ENCODE results near the gene CUL2.
"Not testable (repeated sequence)": the region's sequence is repeated elsewhere in the genome, so short reads cannot be mapped to it uniquely, and the experiment has no call there.

CUL2 gene

DNA sequence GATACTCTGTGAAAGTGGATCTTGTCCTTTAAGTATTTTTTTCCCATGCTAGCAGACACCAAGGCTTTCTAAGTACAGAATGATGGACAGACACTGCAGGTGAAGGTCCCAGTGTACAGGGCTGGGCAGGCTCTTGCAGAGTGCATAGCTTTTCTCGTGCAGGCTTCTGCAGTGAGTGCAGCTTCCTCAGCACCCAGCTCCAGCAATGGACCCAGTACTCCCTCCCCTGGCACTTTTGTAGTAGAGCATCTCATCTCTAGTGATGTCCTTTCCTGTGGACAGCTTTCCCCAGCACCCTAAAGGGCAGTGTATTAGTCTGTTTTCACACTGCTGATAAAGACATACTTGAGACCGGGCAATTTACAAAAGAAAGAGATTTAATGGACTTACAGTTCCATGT is 104.3 kb downstream of the CUL2 start:
- peak; percentile 34 for DNase-seq
- Histone ChIP-seq H3K36me3 (no peaks in the 10 kb centered on the region), H3K27me3 (ENCODE audit: insufficient read depth, low read depth, severe bottlenecking) (no peaks in the 10 kb centered on the region), H3K4me3 (ENCODE audit: low read depth, low read length) (no peak overlapping the region), H3K9me3 (ENCODE audit: severe bottlenecking) (peaks cover 9% of the 10 kb centered on the region), H3K27ac (no peak overlapping the region)
- TF ChIP-seq, protein P1, sequence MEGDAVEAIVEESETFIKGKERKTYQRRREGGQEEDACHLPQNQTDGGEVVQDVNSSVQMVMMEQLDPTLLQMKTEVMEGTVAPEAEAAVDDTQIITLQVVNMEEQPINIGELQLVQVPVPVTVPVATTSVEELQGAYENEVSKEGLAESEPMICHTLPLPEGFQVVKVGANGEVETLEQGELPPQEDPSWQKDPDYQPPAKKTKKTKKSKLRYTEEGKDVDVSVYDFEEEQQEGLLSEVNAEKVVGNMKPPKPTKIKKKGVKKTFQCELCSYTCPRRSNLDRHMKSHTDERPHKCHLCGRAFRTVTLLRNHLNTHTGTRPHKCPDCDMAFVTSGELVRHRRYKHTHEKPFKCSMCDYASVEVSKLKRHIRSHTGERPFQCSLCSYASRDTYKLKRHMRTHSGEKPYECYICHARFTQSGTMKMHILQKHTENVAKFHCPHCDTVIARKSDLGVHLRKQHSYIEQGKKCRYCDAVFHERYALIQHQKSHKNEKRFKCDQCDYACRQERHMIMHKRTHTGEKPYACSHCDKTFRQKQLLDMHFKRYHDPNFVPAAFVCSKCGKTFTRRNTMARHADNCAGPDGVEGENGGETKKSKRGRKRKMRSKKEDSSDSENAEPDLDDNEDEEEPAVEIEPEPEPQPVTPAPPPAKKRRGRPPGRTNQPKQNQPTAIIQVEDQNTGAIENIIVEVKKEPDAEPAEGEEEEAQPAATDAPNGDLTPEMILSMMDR (IDR thresholded peaks at IDR 0.05; ENCODE audit: low read depth, low read length), result peak; percentile 60

DNA sequence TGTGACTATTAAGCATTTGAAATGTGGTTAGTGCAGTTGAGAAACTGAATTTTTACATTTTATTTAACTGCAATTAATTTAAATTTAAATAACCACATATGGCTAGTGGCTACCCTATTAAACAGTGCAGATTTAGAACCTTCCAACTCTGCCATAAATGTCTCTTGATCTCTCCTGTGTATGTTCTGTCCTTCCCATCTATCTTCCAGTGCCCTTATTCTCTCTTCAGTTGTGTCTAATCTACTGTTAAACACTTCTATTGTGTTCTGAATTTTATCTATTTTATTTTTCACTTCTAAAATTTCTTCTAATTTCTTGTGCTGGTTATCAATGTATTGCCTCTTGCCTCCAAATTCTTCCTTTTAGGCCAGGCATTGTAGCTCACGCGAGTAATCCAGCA is 105.0 kb downstream of the CUL2 start:
- no peaks in the 10 kb centered on the region for H3K27me3 ChIP-seq (ENCODE audit: insufficient read depth, low read depth, severe bottlenecking)
- H3K27ac ChIP-seq, result no peak overlapping the region
- no peak for DNase-seq
- peaks cover 9% of the 10 kb centered on the region for H3K9me3 ChIP-seq (ENCODE audit: severe bottlenecking)
- TF ChIP-seq, protein P1 (IDR thresholded peaks at IDR 0.05; ENCODE audit: low read depth, low read length), result no peak
- no peak overlapping the region for H3K4me3 ChIP-seq (ENCODE audit: low read depth, low read length)
- H3K36me3 ChIP-seq, result no peaks in the 10 kb centered on the region

DNA sequence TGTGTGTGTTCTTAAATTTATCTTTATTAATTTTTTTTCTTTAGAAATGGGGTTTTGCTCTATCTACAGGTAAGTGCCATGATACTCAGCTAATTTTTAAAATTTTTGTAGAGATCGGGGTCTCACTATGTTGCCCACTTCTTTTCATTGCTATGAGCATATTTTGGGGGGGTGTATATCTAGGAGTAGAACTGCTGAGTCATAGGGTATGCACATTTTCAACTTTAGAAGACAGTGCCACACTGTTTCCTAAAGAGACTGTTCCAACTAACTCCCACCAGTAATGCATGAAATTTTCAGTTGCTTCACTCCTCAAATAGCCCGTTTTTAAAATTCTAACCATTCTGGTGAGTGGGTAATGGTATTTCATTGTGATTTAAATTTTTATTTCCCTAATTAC is 108.3 kb downstream of the CUL2 start:
- no peak for DNase-seq
- Histone ChIP-seq H3K27me3 (ENCODE audit: insufficient read depth, low read depth, severe bottlenecking) (no peaks in the 10 kb centered on the region), H3K4me3 (ENCODE audit: low read depth, low read length) (no peak overlapping the region), H3K27ac (no peak overlapping the region), H3K36me3 (no peaks in the 10 kb centered on the region), H3K9me3 (ENCODE audit: severe bottlenecking) (peaks cover 9% of the 10 kb centered on the region)
- TF ChIP-seq, protein P1 (IDR thresholded peaks at IDR 0.05; ENCODE audit: low read depth, low read length), result no peak

DNA sequence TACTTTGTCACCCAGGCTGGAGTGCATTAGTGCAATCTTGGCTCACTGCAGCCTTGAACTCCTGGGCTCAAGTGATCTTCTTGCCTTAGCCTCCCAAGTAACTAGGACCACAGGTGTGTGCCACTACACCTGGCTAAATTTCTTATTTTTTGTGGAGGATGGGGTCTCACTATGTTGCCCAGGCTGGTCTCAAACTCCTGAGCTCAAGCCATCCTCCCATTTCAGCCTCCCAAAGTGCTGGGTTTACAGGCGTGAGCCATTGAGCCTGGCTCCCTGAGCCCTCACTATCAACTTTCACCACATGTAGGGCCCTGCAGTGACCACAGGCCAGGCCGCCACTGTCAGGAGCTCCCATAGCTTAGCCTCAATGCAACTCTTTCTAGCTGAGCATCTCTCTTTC is 110.2 kb downstream of the CUL2 start:
- H3K36me3 ChIP-seq, result no peaks in the 10 kb centered on the region
- no peak overlapping the region for H3K4me3 ChIP-seq (ENCODE audit: low read depth, low read length)
- H3K27me3 ChIP-seq (ENCODE audit: insufficient read depth, low read depth, severe bottlenecking), result no peaks in the 10 kb centered on the region
- TF ChIP-seq, protein P1 (IDR thresholded peaks at IDR 0.05; ENCODE audit: low read depth, low read length), result no peak
- no peak for DNase-seq
- no peak overlapping the region for H3K27ac ChIP-seq
- H3K9me3 ChIP-seq (ENCODE audit: severe bottlenecking), result peaks cover 4% of the 10 kb centered on the region

DNA sequence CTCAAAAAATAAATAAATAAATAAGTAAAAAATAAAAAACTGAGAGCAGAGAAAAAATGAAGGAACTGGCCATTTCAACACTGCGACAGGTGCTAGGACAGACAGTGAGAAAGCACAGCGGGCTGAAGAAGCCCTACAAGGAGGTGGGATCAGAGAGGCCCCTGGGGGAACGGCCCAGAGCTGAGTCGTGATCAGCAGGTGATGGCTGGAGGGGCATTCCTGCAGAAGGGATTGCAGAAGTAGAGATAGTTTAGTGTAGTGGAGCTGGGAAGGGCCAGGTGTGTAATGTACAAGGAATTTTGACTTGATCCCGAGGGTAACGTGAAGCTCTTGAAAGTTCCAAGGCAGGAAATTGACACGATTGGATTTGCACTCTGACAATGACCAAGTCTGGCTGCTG is 112.1 kb downstream of the CUL2 start:
- Histone ChIP-seq H3K9me3 (ENCODE audit: severe bottlenecking) (no peaks in the 10 kb centered on the region), H3K36me3 (no peaks in the 10 kb centered on the region), H3K4me3 (ENCODE audit: low read depth, low read length) (no peak overlapping the region), H3K27me3 (ENCODE audit: insufficient read depth, low read depth, severe bottlenecking) (no peaks in the 10 kb centered on the region), H3K27ac (no peak overlapping the region)
- TF ChIP-seq, protein P1 (IDR thresholded peaks at IDR 0.05; ENCODE audit: low read depth, low read length), result no peak
- no peak for DNase-seq

DNA sequence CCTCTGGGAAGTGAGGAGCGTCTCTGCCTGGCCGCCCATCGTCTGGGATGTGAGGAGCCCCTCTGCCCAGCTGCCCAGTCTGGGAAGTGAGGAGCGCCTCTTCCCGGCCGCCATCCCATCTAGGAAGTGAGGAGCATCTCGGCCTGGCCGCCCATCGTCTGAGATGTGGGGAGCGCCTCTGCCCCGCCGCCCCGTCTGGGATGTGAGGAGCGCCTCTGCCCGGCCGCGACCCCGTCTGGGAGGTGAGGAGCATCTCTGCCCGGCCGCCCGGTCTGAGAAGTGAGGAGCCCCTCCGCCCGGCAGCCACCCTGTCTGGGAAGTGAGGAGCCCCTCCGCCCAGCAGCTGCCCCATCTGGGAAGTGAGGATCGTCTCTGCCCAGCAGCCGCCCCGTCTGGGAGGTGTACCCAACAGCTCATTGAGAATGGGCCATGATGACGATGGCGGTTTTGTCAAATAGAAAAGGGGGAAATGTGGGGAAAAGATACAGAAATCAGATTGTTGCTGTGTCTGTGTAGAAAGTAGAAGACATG is 113.7 kb downstream of the CUL2 start:
- not testable (repeated sequence) for H3K4me3 ChIP-seq (ENCODE audit: low read depth, low read length); H3K9me3 ChIP-seq (ENCODE audit: severe bottlenecking); H3K36me3 ChIP-seq; DNase-seq; H3K27ac ChIP-seq; H3K27me3 ChIP-seq (ENCODE audit: insufficient read depth, low read depth, severe bottlenecking)

All from WERI-Rb-1 (cell line).